ENCODE measurements around the gene FAM13A.

Gene FAM13A

GRCh38 chr4:88722276-88722780 is 334.7 kb downstream of the FAM13A start:
- no peak for DNase-seq (ENCODE audit: low read depth in 2 of 2)

DNA sequence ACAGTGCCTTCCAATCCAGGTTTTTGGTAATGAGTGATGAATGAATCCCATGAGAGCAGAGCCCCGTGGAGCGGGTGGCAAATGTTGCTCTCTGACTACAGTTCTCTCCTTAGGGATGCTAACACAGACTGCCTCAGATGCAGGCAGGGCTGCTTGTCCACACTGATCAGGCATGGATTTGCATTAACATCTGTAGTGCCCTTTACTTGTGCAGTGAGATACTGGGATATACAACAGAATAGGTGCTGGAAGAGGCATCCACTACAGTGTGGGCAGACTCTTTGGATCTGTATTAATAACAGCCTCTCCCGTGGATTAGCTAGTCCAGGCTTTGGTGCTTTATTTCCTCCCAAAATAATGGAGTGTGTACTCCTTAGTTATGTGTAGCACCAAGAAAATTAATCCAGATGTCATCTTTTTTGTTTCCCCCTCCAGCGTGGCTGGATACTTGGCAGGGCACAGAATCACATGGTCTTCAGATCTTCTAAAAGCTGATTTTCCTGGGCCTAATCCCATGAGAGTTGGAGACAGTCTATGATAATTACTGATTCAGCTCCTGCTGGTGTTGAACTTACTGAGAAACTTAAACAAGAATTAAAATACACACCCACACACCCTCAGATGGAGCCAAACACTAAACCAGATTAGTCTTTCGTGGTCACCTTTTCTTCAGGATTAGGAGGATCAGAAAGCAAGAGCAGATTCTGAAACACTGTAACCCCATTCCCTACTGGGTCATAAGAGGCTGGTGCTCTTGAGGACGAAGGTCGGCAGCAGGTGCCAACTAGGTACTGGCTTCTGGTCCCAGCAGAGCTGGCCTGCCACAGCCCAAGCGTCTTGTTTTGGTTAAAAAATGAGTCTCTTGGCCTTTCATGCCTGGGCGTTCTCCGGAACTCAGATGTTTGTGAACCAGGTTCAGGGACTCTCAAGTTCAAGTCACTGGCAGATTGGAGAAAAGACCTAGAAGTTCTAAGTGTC is 336.2 kb downstream of the FAM13A start:
- no peak for DNase-seq (ENCODE audit: low read depth in 2 of 2)

DNA sequence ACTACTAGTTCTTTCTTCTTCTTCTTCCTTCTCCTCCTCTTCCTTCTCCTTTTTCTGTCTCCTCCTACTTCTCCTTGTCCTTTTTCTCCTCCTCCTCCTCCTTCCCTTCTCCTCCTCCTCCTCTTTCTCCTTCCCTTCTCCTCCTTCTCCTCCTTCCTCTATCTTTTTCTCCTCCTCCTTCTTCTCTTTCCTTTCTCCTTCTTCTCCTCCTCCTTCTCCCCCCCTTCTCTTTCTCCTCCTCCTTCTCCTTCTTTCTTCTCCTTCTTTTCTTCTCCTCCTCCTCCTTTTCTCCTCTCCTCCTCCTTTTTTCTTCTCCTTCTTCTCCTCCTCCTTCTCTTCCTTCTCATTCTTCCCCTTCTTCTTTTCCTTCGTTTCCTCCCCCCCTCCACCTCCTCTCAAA is 337.6 kb downstream of the FAM13A start:
- no peak for DNase-seq (ENCODE audit: low read depth in 2 of 2)

GRCh38 chr4:88718098-88718497 is 338.9 kb downstream of the FAM13A start:
- no peak for DNase-seq (ENCODE audit: low read depth in 2 of 2)

GRCh38 chr4:88713782-88714181 is 343.2 kb downstream of the FAM13A start:
- DNase-seq (ENCODE audit: low read depth in 2 of 2) = no peak

DNA sequence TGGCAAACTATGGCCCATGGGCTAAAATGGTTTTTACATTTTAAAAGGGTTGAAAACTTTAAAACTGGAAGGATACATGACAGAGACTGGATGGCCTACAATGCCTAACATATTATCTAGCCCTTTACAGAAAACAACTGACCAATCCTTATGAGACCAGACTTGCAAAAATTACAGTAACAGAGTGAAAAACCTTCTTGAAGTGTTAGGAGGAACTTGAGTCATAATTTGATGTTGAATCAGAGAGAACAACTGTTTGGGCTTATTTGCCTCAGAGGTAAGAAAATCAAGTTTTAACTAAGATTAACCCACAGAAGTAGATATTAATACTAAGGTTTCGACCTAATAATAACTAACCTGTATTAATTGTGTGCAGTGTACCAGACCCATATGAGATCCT is 347.0 kb downstream of the FAM13A start:
- no peak for DNase-seq (ENCODE audit: low read depth in 2 of 2)

- DNase-seq (ENCODE audit: low read depth in 2 of 2) = peak; percentile 34 to 41
These were observed 350.4 kb downstream of the FAM13A start for GRCh38 chr4:88706574-88706973.

GRCh38 chr4:88705805-88706492 is 351.0 kb downstream of the FAM13A start:
- no peak for DNase-seq (ENCODE audit: low read depth in 2 of 2)

- DNase-seq (ENCODE audit: low read depth in 2 of 2) = no peak
These were observed 351.8 kb downstream of the FAM13A start for GRCh38 chr4:88705223-88705622.

- DNase-seq (ENCODE audit: low read depth in 2 of 2) = no peak
These were observed 354.2 kb downstream of the FAM13A start for GRCh38 chr4:88702782-88703181.

DNA sequence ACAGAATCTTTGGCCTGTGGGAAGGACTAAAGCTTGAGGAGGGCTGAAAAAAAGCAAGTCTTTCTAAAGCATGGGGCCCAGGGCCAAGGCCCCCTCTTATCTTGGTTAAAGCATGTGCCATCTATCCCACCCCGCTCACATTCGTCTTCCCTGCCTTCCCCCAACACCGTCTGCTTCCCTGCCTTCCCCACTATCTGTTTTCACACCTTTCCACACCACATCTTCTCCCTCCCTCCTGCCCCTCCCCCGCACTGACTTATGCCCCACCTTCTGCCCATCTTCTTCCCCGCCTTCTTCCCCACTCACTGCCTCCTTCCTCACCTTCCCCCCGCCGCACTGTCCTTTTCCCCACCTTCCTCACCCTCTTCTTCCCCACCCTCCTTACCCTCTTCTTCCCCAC is 358.5 kb downstream of the FAM13A start:
- no peak for DNase-seq (ENCODE audit: low read depth in 2 of 2)

GRCh38 chr4:88697588-88698329 is 359.2 kb downstream of the FAM13A start, which contains the start of gene NAP1L5:
Gene NAP1L5 (minus strand): TSS chr4:88697829. CDS start chr4:88697754, 75 bp downstream.
- no peak for DNase-seq (ENCODE audit: low read depth in 2 of 2)

DNA sequence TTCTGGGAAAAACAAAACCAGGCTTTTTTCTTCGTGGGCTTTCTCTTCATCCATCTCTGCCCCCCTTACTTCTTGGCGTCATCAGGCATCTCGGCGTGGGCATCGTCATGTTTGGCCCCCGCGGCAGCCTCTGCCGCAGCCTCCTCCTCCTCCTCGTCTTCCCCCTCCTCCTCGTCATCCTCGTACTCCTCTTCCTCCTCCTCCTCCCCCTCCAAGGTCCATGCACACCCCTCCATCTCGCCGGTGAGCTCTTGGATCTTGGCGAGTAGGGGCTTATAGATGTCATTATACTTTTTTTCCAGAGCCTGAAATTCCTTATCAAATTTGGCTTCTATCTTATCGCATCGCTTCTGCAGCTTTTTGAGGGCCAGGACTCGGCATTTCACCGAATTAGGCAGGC is 359.8 kb downstream of the FAM13A start:
- DNase-seq (ENCODE audit: low read depth in 2 of 2) = no peak

- no peak for DNase-seq (ENCODE audit: low read depth in 2 of 2)
These were observed 360.4 kb downstream of the FAM13A start for GRCh38 chr4:88696630-88697029.

GRCh38 chr4:88693792-88694191 is 363.2 kb downstream of the FAM13A start:
- DNase-seq (ENCODE audit: low read depth in 2 of 2) = no peak

GRCh38 chr4:88690355-88690754 is 366.6 kb downstream of the FAM13A start:
- DNase-seq (ENCODE audit: low read depth in 2 of 2) = no peak

- DNase-seq (ENCODE audit: low read depth in 2 of 2) = no peak
These were observed 375.8 kb downstream of the FAM13A start for GRCh38 chr4:88681209-88681608.

Measured in fibroblast of skin of left quadriceps (primary cell).